ENCODE data around the gene RBM45.
"Not testable (repeated sequence)": the region's sequence is repeated elsewhere in the genome, so short reads cannot be mapped to it uniquely, and the experiment has no call there.

Gene RBM45

GRCh38 chr2:178108176-178108575 is 4.1 kb upstream of the RBM45 start:
- no peak for DNase-seq

GRCh38 chr2:178109813-178110212 is 2.4 kb upstream of the RBM45 start:
- DNase-seq: no peak

GRCh38 chr2:178110681-178111080 is 1.6 kb upstream of the RBM45 start:
- DNase-seq: no peak

- DNase-seq: no peak
Observed at GRCh38 chr2:178111743-178112142, 494 bp upstream of the RBM45 start.

GRCh38 chr2:178114462-178114861 is 2.2 kb downstream of the RBM45 start:
- no peak for DNase-seq

- no peak for DNase-seq
Observed at GRCh38 chr2:178115271-178115670, 3.0 kb downstream of the RBM45 start.

GRCh38 chr2:178117725-178118124 is 5.5 kb downstream of the RBM45 start:
- DNase-seq: no peak

GRCh38 chr2:178119179-178119922 is 7.1 kb downstream of the RBM45 start:
- DNase-seq: no peak

- no peak for DNase-seq
Observed at GRCh38 chr2:178123163-178123562, 10.9 kb downstream of the RBM45 start.

- DNase-seq: no peak
Observed at GRCh38 chr2:178125125-178125524, 12.9 kb downstream of the RBM45 start.

- DNase-seq: no peak
Observed at GRCh38 chr2:178125862-178126261, 13.6 kb downstream of the RBM45 start.

- DNase-seq: no peak
Observed at GRCh38 chr2:178128836-178129630, 16.8 kb downstream of the RBM45 start.

- DNase-seq: no peak
Observed at GRCh38 chr2:178136321-178137025, 24.2 kb downstream of the RBM45 start.

GRCh38 chr2:178142274-178143065 is 30.2 kb downstream of the RBM45 start:
- no peak for DNase-seq

GRCh38 chr2:178143481-178143880 is 31.2 kb downstream of the RBM45 start:
- DNase-seq: no peak

- no peak for DNase-seq
Observed at GRCh38 chr2:178152033-178152432, 39.8 kb downstream of the RBM45 start.

GRCh38 chr2:178152542-178152941 is 40.3 kb downstream of the RBM45 start:
- no peak for DNase-seq

GRCh38 chr2:178152977-178153376 is 40.7 kb downstream of the RBM45 start:
- no peak for DNase-seq

GRCh38 chr2:178153878-178154277 is 41.6 kb downstream of the RBM45 start:
- not testable (repeated sequence) for DNase-seq

GRCh38 chr2:178155524-178155923 is 43.3 kb downstream of the RBM45 start:
- no peak for DNase-seq

GRCh38 chr2:178157574-178157973 is 45.3 kb downstream of the RBM45 start:
- no peak for DNase-seq

- DNase-seq: no peak
Observed at GRCh38 chr2:178159966-178160365, 47.7 kb downstream of the RBM45 start.

GRCh38 chr2:178160601-178161000 is 48.4 kb downstream of the RBM45 start:
- DNase-seq: no peak
